AG20443 (cell line): Measurements from ENCODE around the gene DNASE1L2.
A peak's percentile ranks its signal among the peaks of the same experiment; 100 is the strongest.

ENCODE experiments used
- DNase-seq: peaks from one replicate; pipeline ENCODE4 v3.0.0; 2012; ENCODE audit warnings: low spot score, mixed read lengths

The DNASE1L2 gene

GRCh38 chr16:2270588-2271470, 34.6 kb downstream of the DNASE1L2 start:
- DNase-seq: no peak

- no peak for DNase-seq
Observed at GRCh38 chr16:2271848-2272461, 35.7 kb downstream of the DNASE1L2 start.

GRCh38 chr16:2273484-2273883, 37.2 kb downstream of the DNASE1L2 start:
- no peak for DNase-seq

- DNase-seq: no peak
Observed at GRCh38 chr16:2273931-2274330, 37.7 kb downstream of the DNASE1L2 start.

- no peak for DNase-seq
Observed at GRCh38 chr16:2275476-2276367, 39.5 kb downstream of the DNASE1L2 start.

GRCh38 chr16:2276368-2277195, 40.3 kb downstream of the DNASE1L2 start:
- DNase-seq: no peak

GRCh38 chr16:2277466-2278271, 41.4 kb downstream of the DNASE1L2 start:
- no peak for DNase-seq

- DNase-seq: no peak
Observed at GRCh38 chr16:2278272-2278608, 42.0 kb downstream of the DNASE1L2 start.

GRCh38 chr16:2278956-2279800, 42.9 kb downstream of the DNASE1L2 start:
- DNase-seq: no peak

GRCh38 chr16:2280461-2280860, 44.2 kb downstream of the DNASE1L2 start:
- no peak for DNase-seq

- no peak for DNase-seq
Observed at GRCh38 chr16:2280981-2281542, 44.8 kb downstream of the DNASE1L2 start.

- no peak for DNase-seq
Observed at GRCh38 chr16:2282262-2282661, 46.0 kb downstream of the DNASE1L2 start.

GRCh38 chr16:2282866-2283555, 46.8 kb downstream of the DNASE1L2 start:
- DNase-seq: no peak

- DNase-seq: no peak
Observed at GRCh38 chr16:2284001-2284770, 47.9 kb downstream of the DNASE1L2 start.

- no peak for DNase-seq
Observed at GRCh38 chr16:2284797-2285576, 48.7 kb downstream of the DNASE1L2 start.

- peak; percentile 64 for DNase-seq
Observed at GRCh38 chr16:2285731-2286191, 49.5 kb downstream of the DNASE1L2 start.

- no peak for DNase-seq
Observed at GRCh38 chr16:2286550-2286949, 50.3 kb downstream of the DNASE1L2 start.
